Loucy (cell line): Measurements from ENCODE around the gene SLC44A1.
A peak's percentile ranks its signal among the peaks of the same experiment; 100 is the strongest.

ENCODE experiments used
- H2AFZ ChIP-seq: fragments of 200-600 bp; sonication (generic); 2 replicates; pipeline ENCODE4 v1.6.0; 2016; ENCODE audit warnings: antibody characterized with exemption, mild to moderate bottlenecking, low read length, moderate library complexity
- H3F3A ChIP-seq: fragments of 200-600 bp; 2 replicates; pipeline ENCODE4 v1.6.0; 2016; ENCODE audit warnings: antibody characterized with exemption, low read depth, mild to moderate bottlenecking
- H3K27me3 ChIP-seq: fragments of 200-600 bp; sonication (generic); 2 replicates; pipeline ENCODE4 v1.6.1; 2014; ENCODE audit warnings: low read length, mild to moderate bottlenecking; ENCODE audit not compliant: insufficient read depth, poor library complexity, severe bottlenecking
- H3K36me3 ChIP-seq: fragments of 200-600 bp; sonication (generic); 2 replicates; pipeline ENCODE4 v1.6.1; 2016; ENCODE audit warnings: low read length; ENCODE audit not compliant: insufficient read depth
- H3K4me1 ChIP-seq: fragments of 200-600 bp; sonication (generic); 2 replicates; pipeline ENCODE4 v1.5.1; 2014; ENCODE audit warnings: low read length, mild to moderate bottlenecking; ENCODE audit not compliant: insufficient read depth, poor library complexity, severe bottlenecking
- H3K4me2 ChIP-seq: fragments of 200-600 bp; sonication (generic); 2 replicates; pipeline ENCODE4 v1.6.0; 2014; ENCODE audit warnings: antibody characterized with exemption, low read length, low read depth, mild to moderate bottlenecking; ENCODE audit not compliant: poor library complexity, severe bottlenecking
- H3K4me3 ChIP-seq: fragments of 200-600 bp; sonication (generic); 2 replicates; pipeline ENCODE4 v1.5.1; 2014; ENCODE audit warnings: low read length, mild to moderate bottlenecking, mixed read lengths; ENCODE audit not compliant: poor library complexity, severe bottlenecking
- H3K79me2 ChIP-seq: fragments of 200-600 bp; sonication (generic); 2 replicates; pipeline ENCODE4 v1.6.1; 2014; ENCODE audit warnings: low read length; ENCODE audit not compliant: insufficient read depth
- H3K9ac ChIP-seq: fragments of 200-600 bp; sonication (generic); 2 replicates; pipeline ENCODE4 v1.6.0; 2014; ENCODE audit warnings: mild to moderate bottlenecking, low read depth, low read length, moderate library complexity; ENCODE audit not compliant: poor library complexity, severe bottlenecking
- H3K9me2 ChIP-seq: fragments of 200-600 bp; sonication (generic); replicated peaks from 2 replicates; pipeline ENCODE4 v1.6.1; 2016; ENCODE audit warnings: low read depth, low read length, mixed read lengths
- H3K9me3 ChIP-seq: fragments of 200-600 bp; sonication (generic); 2 replicates; pipeline ENCODE4 v1.6.1; 2014; ENCODE audit warnings: mild to moderate bottlenecking, antibody characterized with exemption, low read length, low read depth; ENCODE audit not compliant: insufficient read depth
- H4K20me1 ChIP-seq: fragments of 200-600 bp; sonication (generic); 2 replicates; pipeline ENCODE4 v1.6.0; 2014; ENCODE audit warnings: antibody characterized with exemption, low read length, mild to moderate bottlenecking; ENCODE audit not compliant: insufficient read depth, poor library complexity, severe bottlenecking
- EZH2phosphoT487 ChIP-seq: fragments of 200-600 bp; IDR thresholded peaks from 2 replicates; pipeline ENCODE4 v1.6.1; 2018; ENCODE audit warnings: antibody characterized with exemption, mild to moderate bottlenecking, moderate library complexity, borderline replicate concordance
- TF ChIP-seq, protein P1 (sequence below): fragments of 200-600 bp; sonication (generic); conservative IDR thresholded peaks from 2 replicates; pipeline ENCODE4 v1.5.1; 2014; ENCODE audit warnings: mild to moderate bottlenecking, antibody characterized with exemption, low read length

Gene SLC44A1

GRCh38 chr9:105299190-105299854, 54.9 kb downstream of the SLC44A1 start:
- Histone ChIP-seq H3K9ac (peak overlapping the region; percentile 42), H3K79me2 (peaks cover 84% of the 10 kb centered on the region), H3K9me2 (no peaks in the 10 kb centered on the region), H2AFZ (no peak overlapping the region), H3K4me3 (peak overlapping the region; percentile 14), H3K4me1 (peaks cover 74% of the 10 kb centered on the region), H3K27me3 (no peaks in the 10 kb centered on the region), H4K20me1 (no peaks in the 10 kb centered on the region), H3F3A (no peaks in the 10 kb centered on the region; the same call in 1 of the 2 replicates), H3K4me2 (peak overlapping the region; percentile 42), H3K36me3 (peaks cover 38% of the 10 kb centered on the region; the same call in 1 of the 2 replicates), H3K9me3 (no peaks in the 10 kb centered on the region)
- TF ChIP-seq, protein P1, sequence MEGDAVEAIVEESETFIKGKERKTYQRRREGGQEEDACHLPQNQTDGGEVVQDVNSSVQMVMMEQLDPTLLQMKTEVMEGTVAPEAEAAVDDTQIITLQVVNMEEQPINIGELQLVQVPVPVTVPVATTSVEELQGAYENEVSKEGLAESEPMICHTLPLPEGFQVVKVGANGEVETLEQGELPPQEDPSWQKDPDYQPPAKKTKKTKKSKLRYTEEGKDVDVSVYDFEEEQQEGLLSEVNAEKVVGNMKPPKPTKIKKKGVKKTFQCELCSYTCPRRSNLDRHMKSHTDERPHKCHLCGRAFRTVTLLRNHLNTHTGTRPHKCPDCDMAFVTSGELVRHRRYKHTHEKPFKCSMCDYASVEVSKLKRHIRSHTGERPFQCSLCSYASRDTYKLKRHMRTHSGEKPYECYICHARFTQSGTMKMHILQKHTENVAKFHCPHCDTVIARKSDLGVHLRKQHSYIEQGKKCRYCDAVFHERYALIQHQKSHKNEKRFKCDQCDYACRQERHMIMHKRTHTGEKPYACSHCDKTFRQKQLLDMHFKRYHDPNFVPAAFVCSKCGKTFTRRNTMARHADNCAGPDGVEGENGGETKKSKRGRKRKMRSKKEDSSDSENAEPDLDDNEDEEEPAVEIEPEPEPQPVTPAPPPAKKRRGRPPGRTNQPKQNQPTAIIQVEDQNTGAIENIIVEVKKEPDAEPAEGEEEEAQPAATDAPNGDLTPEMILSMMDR, result no peak
- TF ChIP-seq EZH2phosphoT487, result no peak

- Histone ChIP-seq H3K9me3 (no peaks in the 10 kb centered on the region), H3K27me3 (no peaks in the 10 kb centered on the region), H4K20me1 (no peaks in the 10 kb centered on the region), H3F3A (no peaks in the 10 kb centered on the region), H3K4me3 (no peak overlapping the region), H2AFZ (no peak overlapping the region), H3K9me2 (no peaks in the 10 kb centered on the region), H3K9ac (no peak overlapping the region), H3K4me2 (no peak overlapping the region), H3K79me2 (peaks cover 70% of the 10 kb centered on the region), H3K36me3 (peaks cover 38% of the 10 kb centered on the region; the same call in 1 of the 2 replicates), H3K4me1 (peaks cover 77% of the 10 kb centered on the region)
- no peak for TF ChIP-seq EZH2phosphoT487
- TF ChIP-seq, protein P1, result no peak
These were observed 58.3 kb downstream of the SLC44A1 start for GRCh38 chr9:105302728-105303127.

- no peak overlapping the region for H2AFZ ChIP-seq
- peak overlapping the region; percentile 85 for H3K4me2 ChIP-seq
- peaks cover 28% of the 10 kb centered on the region for H3K36me3 ChIP-seq
- peaks cover 61% of the 10 kb centered on the region for H3K79me2 ChIP-seq
- H3K27me3 ChIP-seq, result no peaks in the 10 kb centered on the region
- no peaks in the 10 kb centered on the region for H4K20me1 ChIP-seq
- peaks cover 79% of the 10 kb centered on the region for H3K4me1 ChIP-seq
- H3K9ac ChIP-seq, result peak overlapping the region; percentile 63
- H3K4me3 ChIP-seq, result peak overlapping the region; percentile 50
- H3F3A ChIP-seq, result peaks cover 17% of the 10 kb centered on the region
- no peaks in the 10 kb centered on the region for H3K9me3 ChIP-seq
- TF ChIP-seq, protein P1, result no peak
- no peaks in the 10 kb centered on the region for H3K9me2 ChIP-seq
These were observed 61.4 kb downstream of the SLC44A1 start for GRCh38 chr9:105305856-105306255.
